ENCODE data around the gene HSD17B14.

Gene HSD17B14

GRCh38 chr19:48815870-48816501 lies 20.3 kb downstream of the HSD17B14 start:
- in situ Hi-C loops (cut with MboI; ENCODE audit: low pct_unique_long_range_greater_than_20kb, low sequenced_read_pairs, unreplicated experiment): no loop called here
- DNase-seq (ENCODE audit: low spot score): peak; percentile 37
- TF ChIP-seq CTCF (IDR thresholded peaks at IDR 0.05; ENCODE audit: extremely low read depth, insufficient read depth, missing control alignments): no peak

GRCh38 chr19:48814895-48815294 lies 21.4 kb downstream of the HSD17B14 start:
- DNase-seq (ENCODE audit: low spot score): no peak
- no peak for TF ChIP-seq CTCF (IDR thresholded peaks at IDR 0.05; ENCODE audit: extremely low read depth, insufficient read depth, missing control alignments)
- in situ Hi-C loops (cut with MboI; ENCODE audit: low pct_unique_long_range_greater_than_20kb, low sequenced_read_pairs, unreplicated experiment): no loop called here

GRCh38 chr19:48813123-48813913 lies 23.0 kb downstream of the HSD17B14 start:
- in situ Hi-C loops (cut with MboI; ENCODE audit: low pct_unique_long_range_greater_than_20kb, low sequenced_read_pairs, unreplicated experiment): no loop called here
- peak; percentile 27 for TF ChIP-seq CTCF (IDR thresholded peaks at IDR 0.05; ENCODE audit: extremely low read depth, insufficient read depth, missing control alignments)
- DNase-seq (ENCODE audit: low spot score): peak; percentile 19

- in situ Hi-C loops (cut with MboI; ENCODE audit: low pct_unique_long_range_greater_than_20kb, low sequenced_read_pairs, unreplicated experiment): no loop called here
- peak; percentile 96 for DNase-seq (ENCODE audit: low spot score)
- TF ChIP-seq CTCF (IDR thresholded peaks at IDR 0.05; ENCODE audit: extremely low read depth, insufficient read depth, missing control alignments): no peak
Observed at GRCh38 chr19:48812094-48812929, 24.0 kb downstream of the HSD17B14 start.

- DNase-seq (ENCODE audit: low spot score): peak; percentile 33
- in situ Hi-C loops (cut with MboI; ENCODE audit: low pct_unique_long_range_greater_than_20kb, low sequenced_read_pairs, unreplicated experiment): no loop called here
Observed at GRCh38 chr19:48810151-48810550, 26.1 kb downstream of the HSD17B14 start.

More at GRCh38 chr19:48810151-48810550, 26.1 kb downstream of the HSD17B14 start:
- no peak for TF ChIP-seq CTCF (IDR thresholded peaks at IDR 0.05; ENCODE audit: extremely low read depth, insufficient read depth, missing control alignments)
